Spinal cord (tissue), 10 donors: ENCODE results near the gene RNASE4. TPM values are rescaled to one million over a fixed set of nuclear protein-coding genes. Genes with fewer than 3 reads are reported as not detected.
"Not testable (repeated sequence)": the region's sequence is repeated elsewhere in the genome, so short reads cannot be mapped to it uniquely, and the experiment has no call there.

Experiments
- DNase-seq, 6 donors: peaks; one replicate each; pipeline versions ENCODE4 v3.0.0 to v3.0.0-alpha.2; 2013 to 2015; ENCODE audit warnings: low spot score in 6 of 6, low read depth in 4 of 6
- H3K27ac ChIP-seq: one replicate; pipeline ENCODE4 v1.5.1; 2013; ENCODE audit warnings: low read depth, low read length, control low read depth
- H3K27me3 ChIP-seq: one replicate; pipeline ENCODE4 v1.6.1; 2013; ENCODE audit warnings: low read length; ENCODE audit not compliant: control insufficient read depth, insufficient read depth
- H3K36me3 ChIP-seq: one replicate; pipeline ENCODE4 v1.6.1; 2013; ENCODE audit warnings: low read length; ENCODE audit not compliant: control insufficient read depth, insufficient read depth
- H3K4me1 ChIP-seq: one replicate; pipeline ENCODE4 v1.6.1; 2013; ENCODE audit warnings: low read length; ENCODE audit not compliant: control insufficient read depth, insufficient read depth
- H3K4me3 ChIP-seq: one replicate; pipeline ENCODE4 v1.5.1; 2013; ENCODE audit warnings: low read depth, low read length, control low read depth
- H3K9me3 ChIP-seq: one replicate; pipeline ENCODE4 v1.6.1; 2013; ENCODE audit warnings: low read length; ENCODE audit not compliant: control insufficient read depth, insufficient read depth
- WGBS: methylation state at CpG from one replicate; pipeline ENCODE4 v1.1.5; 2013; ENCODE audit warnings: missing lambda C conversion rate; ENCODE audit not compliant: insufficient coverage; 5-methylcytosine and 5-hydroxymethylcytosine counted together
- polyA plus RNA-seq, 2 donors: library from polyadenylated mRNA; unstranded; fragments of 120-200 nt; gene quantifications; one replicate each; pipeline ENCODE4 v1.2.1, GENCODE V29; 2013; ENCODE audit not compliant: insufficient read length in 2 of 2
- total RNA-seq, 2 donors: library from RNA; depleted of rRNA in 1 of 2; stranded (reverse); fragments of 120-200 nt in 1 of 2; fragments of >200 nt in 1 of 2; gene quantifications; one replicate each; pipeline versions ENCODE4 v1.2.3 to v1.2.4, GENCODE V29; 2013 to 2014
- donor health status: healthy.

Gene RNASE4
- total and polyA plus RNA-seq, 4 donors, result 0.48 to 13.8 (median 6.6) TPM

DNA sequence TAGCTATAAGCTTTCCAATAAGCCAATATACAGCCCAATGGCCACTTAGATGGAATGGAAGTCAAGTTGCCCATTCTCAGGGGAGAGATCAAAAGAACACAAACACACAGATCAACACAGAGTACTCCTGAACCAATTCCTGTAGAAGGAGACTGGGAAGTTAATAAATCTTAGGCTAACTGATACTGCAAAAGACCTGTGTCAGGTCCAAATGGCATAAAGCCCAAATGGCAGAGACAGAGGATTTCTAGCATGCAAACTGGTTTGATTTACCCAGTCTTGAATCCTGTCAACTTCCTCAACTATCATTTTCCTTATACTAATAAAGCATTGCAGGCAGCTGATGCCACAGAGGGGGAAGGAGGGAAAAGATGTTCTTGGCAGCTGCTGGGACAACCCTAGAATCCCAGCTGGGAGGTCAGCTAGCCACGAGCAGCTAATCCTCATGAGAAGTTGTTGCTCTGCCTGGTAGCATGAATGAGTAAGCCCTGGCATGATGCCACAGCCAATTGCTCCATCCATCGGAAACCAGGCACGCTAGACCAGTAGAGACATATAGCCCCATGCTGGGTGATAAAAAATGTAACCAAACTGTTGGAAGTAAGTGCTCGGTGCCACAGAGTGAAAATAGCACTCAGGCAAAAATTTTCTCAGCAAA lies 30.4 kb downstream of the RNASE4 start:
- Histone ChIP-seq H3K27me3 (no peaks in the 10 kb centered on the region), H3K4me1 (no peaks in the 10 kb centered on the region), H3K36me3 (no peaks in the 10 kb centered on the region), H3K4me3 (no peak overlapping the region), H3K27ac (no peak overlapping the region), H3K9me3 (no peaks in the 10 kb centered on the region)
- WGBS, result 10% methylated on average over 2 of the region's 4 CpGs
- peak in 1 of 6 donors; percentile 52 for DNase-seq

DNA sequence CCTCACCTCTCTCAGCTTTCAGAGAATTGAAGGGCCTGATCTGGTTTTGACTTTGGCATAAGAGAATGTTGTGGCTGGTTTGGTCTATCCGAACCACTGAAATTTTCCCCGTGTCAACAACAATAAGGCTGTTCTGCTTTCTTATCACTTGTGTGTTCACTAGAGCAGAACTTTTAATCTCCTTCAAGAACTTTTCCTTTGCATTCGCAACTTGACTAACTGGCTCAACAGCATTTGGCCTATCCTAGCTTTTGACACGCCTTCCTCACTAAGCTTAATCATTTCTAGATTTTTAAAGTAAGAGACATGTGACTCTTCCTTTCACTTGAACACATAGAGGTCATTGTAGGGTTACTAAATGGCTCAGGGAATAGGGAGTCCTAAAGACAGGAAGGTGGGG lies 35.4 kb downstream of the RNASE4 start:
- H3K27me3 ChIP-seq, result no peaks in the 10 kb centered on the region
- WGBS, result 83% methylated on average over 1 of the region's 4 CpGs
- H3K4me3 ChIP-seq, result no peak overlapping the region
- no peak overlapping the region for H3K27ac ChIP-seq
- H3K4me1 ChIP-seq, result no peaks in the 10 kb centered on the region
- H3K36me3 ChIP-seq, result no peaks in the 10 kb centered on the region
- H3K9me3 ChIP-seq, result no peaks in the 10 kb centered on the region
- no peak for DNase-seq

DNA sequence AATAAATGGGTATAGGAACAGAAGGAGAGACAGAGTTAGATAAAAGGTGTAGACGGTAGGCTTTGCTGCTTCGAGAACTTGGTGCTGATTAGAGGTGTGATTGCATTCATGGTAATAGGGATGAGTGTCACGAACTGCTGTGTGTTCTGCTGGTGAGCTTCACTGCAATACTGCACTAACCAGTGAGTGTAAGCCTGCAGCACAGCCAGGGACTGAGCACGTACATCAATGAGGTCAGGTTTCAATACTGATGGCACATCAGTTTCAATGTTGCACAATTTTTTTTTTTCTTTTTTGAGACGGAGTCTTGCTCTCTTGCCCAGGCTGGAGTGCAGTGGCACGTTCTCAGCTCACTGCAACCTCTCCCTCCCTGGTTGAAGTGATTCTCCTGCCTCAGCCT lies 36.4 kb downstream of the RNASE4 start:
- 88% methylated on average over 6 of the region's 6 CpGs for WGBS
- no peaks in the 10 kb centered on the region for H3K36me3 ChIP-seq
- H3K4me3 ChIP-seq, result no peak overlapping the region
- H3K4me1 ChIP-seq, result no peaks in the 10 kb centered on the region
- H3K27me3 ChIP-seq, result no peaks in the 10 kb centered on the region
- no peak overlapping the region for H3K27ac ChIP-seq
- H3K9me3 ChIP-seq, result no peaks in the 10 kb centered on the region
- no peak for DNase-seq

DNA sequence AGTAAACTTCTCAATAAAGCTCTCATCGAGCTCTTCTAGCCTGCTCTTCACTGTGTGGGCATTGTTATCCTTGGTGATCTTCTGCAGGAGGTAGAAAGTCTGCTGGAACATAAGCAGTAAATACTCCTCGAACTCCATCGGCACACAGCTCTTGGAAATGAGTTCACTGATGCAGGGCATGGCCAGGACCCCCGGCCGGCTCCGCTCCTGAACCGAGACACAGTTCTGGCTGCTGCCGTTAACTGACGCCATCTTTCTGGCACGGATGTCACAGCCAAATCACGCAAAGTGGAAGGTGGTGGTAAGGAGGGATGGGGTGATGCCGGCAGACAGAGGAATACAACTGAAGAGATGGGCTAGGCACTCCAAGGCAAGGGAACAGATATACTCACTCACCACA lies 37.7 kb downstream of the RNASE4 start:
- Histone ChIP-seq H3K27ac (no peak overlapping the region), H3K27me3 (no peaks in the 10 kb centered on the region), H3K4me1 (no peaks in the 10 kb centered on the region), H3K36me3 (no peaks in the 10 kb centered on the region), H3K4me3 (no peak overlapping the region), H3K9me3 (no peaks in the 10 kb centered on the region)
- over 99% methylated on average over 10 of the region's 12 CpGs for WGBS
- DNase-seq, result no peak

DNA sequence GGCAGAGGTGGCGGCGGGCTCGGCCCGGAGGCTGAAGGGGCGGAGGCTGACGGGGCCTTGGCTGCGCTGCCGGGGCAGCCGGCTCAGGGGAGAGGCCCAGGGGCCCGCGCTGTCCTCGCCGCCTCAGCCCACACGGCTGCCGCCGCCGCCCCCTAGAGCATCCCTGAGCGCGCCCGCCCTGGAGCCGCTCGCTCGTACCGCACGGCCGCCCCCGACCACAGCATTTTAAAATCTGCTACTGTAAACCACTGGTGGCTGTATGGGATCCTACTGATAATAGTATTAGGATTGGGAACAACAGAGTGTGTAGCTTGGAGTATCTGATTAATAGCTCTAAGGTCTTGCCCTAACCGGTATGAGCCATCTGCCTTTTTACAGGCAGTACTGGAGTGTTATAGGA lies 39.1 kb downstream of the RNASE4 start:
- WGBS, result 20% methylated on average over 17 of the region's 28 CpGs
- no peak overlapping the region for H3K4me3 ChIP-seq

DNA sequence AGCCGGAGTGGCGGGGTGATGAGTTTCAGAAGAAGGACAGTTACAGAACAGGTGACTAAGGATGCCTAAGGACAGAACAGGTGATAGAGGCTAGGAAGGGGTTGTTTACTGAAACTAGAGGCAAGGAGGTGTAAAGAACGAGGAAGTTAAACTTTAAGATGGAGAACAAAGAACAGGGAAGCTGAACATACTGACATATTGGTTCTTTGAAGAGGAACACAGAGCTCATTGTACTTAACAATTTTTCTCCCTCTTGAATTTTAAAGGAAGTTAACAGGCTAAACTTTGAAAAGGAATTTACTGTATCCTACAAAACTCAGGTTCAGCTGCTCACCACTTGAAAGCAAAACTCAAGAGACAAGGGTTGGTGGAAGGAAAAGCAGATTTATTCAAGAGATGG lies 41.8 kb downstream of the RNASE4 start:
- H3K27me3 ChIP-seq, H3K4me1 ChIP-seq, H3K4me3 ChIP-seq, H3K36me3 ChIP-seq, H3K9me3 ChIP-seq, H3K27ac ChIP-seq, DNase-seq: not testable (repeated sequence)
- 93% methylated on average over 2 of the region's 3 CpGs for WGBS

More for the DNA sequence above, 39.1 kb downstream of the RNASE4 start:
- no peak overlapping the region for H3K27ac ChIP-seq
- H3K9me3 ChIP-seq, result no peaks in the 10 kb centered on the region
- H3K27me3 ChIP-seq, result no peaks in the 10 kb centered on the region
- H3K36me3 ChIP-seq, result no peaks in the 10 kb centered on the region
- H3K4me1 ChIP-seq, result no peaks in the 10 kb centered on the region
- peak in 1 of 6 donors; percentile 39 for DNase-seq

DNA sequence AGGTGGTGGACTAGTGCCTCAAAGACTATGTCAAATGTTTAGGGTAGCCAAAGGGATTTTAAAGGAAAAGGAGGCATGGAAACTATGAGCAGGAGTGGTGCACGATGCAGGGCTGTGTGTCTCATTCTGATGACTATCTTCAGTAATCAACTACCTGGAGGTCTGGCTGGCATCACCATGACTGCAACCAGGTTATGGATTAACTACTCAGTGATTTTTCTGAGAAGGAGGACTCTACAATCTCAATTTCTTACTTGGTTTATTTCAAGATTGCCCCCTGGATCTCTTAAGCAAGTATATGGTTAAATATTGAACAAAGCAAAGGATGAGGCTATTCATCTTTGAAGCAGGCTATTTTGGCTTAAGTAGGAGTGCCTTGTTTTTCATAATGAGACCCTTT lies 42.2 kb downstream of the RNASE4 start:
- Histone ChIP-seq H3K4me1 (no peaks in the 10 kb centered on the region), H3K36me3 (no peaks in the 10 kb centered on the region), H3K4me3 (no peak overlapping the region), H3K27me3 (no peaks in the 10 kb centered on the region), H3K27ac (no peak overlapping the region), H3K9me3 (no peaks in the 10 kb centered on the region)
- no CpG with 5 or more reads among the region's 1 CpG for WGBS
- DNase-seq, result no peak

DNA sequence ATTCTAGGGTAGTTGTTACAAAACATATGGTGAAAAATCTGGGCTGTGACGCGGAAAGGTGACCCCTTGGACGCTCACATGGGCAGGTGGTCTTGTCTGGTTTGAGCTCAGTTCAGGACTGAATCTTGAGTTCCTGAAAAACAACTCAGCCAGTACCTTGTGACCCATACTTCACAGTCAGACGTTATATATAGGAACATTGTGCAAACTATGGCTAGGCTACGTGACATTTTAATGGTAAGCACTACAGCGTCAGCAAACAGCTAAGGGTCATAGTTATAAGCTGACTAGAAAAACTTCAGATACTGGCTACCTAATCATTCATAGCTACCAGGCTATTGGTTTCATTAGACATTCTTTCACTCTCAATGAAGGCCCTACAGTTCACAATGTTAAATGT lies 46.5 kb downstream of the RNASE4 start:
- Histone ChIP-seq H3K9me3 (no peaks in the 10 kb centered on the region), H3K36me3 (no peaks in the 10 kb centered on the region), H3K4me1 (peaks cover 4% of the 10 kb centered on the region), H3K27ac (no peak overlapping the region), H3K4me3 (no peak overlapping the region), H3K27me3 (no peaks in the 10 kb centered on the region)
- no peak for DNase-seq
- WGBS, result 30% methylated on average over 2 of the region's 6 CpGs

DNA sequence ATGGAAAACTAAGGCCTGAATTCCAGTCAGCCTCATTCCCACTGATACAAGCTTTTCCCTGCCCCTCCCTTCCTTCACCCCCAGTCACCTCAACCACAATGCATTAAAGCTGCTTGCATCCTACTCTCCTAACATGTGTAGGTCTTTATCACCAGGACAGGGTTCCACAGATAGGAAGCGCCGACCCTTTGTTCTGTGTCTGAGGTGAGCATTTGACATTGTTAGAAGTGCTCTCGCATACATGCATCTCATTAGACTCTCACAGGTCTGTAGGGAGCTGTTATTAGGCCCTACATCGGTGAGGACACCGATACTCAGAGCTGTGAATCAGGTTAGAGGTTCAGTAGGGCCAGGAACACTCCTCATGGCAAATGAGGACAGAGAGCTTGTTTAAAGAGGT lies 48.1 kb downstream of the RNASE4 start:
- Histone ChIP-seq H3K9me3 (no peaks in the 10 kb centered on the region), H3K27ac (no peak overlapping the region), H3K4me3 (no peak overlapping the region), H3K36me3 (no peaks in the 10 kb centered on the region), H3K4me1 (peaks cover 4% of the 10 kb centered on the region), H3K27me3 (no peaks in the 10 kb centered on the region)
- DNase-seq, result no peak
- WGBS, result 100% methylated on average over 1 of the region's 5 CpGs

DNA sequence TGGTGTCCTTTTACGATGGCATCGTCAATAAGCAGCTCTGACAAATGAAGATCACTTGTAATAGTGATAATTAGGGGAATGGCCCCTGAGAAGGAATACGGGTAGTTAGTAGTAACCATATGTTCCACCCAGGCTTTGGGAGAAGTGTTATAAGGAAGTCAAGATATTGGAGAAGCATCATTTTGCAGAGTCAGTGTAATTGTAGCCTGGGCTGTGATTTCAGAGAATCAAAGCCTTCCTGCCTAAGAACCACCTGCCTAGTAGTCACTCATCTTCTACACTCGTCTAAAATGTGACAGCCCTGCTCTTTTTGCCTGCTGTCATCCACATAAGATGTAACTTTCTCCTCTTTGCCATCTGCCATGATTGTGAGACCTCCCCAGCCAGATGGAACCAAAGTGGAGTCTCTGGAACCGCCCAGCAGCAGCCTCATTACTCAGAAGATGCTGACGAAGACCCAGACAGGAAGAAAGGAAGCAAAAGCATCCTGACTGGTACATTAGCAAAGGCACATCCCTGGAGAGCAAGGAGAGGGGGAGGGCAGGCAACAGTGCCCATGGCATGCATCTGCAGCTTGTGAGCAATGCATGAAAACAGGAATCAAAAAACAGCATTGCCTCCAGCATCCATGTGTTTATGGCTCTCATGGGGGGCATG lies 48.7 kb downstream of the RNASE4 start:
- H3K27ac ChIP-seq, result no peak overlapping the region
- WGBS, result 45% methylated on average over 6 of the region's 6 CpGs

More for the DNA sequence above, 48.7 kb downstream of the RNASE4 start:
- Histone ChIP-seq H3K9me3 (no peaks in the 10 kb centered on the region), H3K27me3 (no peaks in the 10 kb centered on the region), H3K4me3 (no peak overlapping the region), H3K36me3 (no peaks in the 10 kb centered on the region), H3K4me1 (peaks cover 4% of the 10 kb centered on the region)
- DNase-seq, result peak in 2 of 6 donors; percentile 14 to 68
